Kidney capillary endothelial cell (primary cell): ENCODE data around the gene CNTNAP2.

Source experiments
- DNase-seq: peaks from one replicate; pipeline ENCODE4 v3.0.0-alpha.2; 2018; ENCODE audit warnings: low spot score

CNTNAP2 gene

GRCh38 chr7:147492606-147493005 is 1376.0 kb downstream of the CNTNAP2 start:
- DNase-seq = no peak

GRCh38 chr7:147496209-147496608 is 1379.6 kb downstream of the CNTNAP2 start:
- DNase-seq = no peak

GRCh38 chr7:147497246-147497645 is 1380.6 kb downstream of the CNTNAP2 start:
- no peak for DNase-seq

- DNase-seq = no peak
Observed at GRCh38 chr7:147498081-147498480, 1381.5 kb downstream of the CNTNAP2 start.

- no peak for DNase-seq
Observed at GRCh38 chr7:147509035-147509501, 1392.5 kb downstream of the CNTNAP2 start.

- DNase-seq = no peak
Observed at GRCh38 chr7:147509541-147510200, 1393.1 kb downstream of the CNTNAP2 start.

GRCh38 chr7:147510201-147510542 is 1393.6 kb downstream of the CNTNAP2 start:
- DNase-seq = no peak

GRCh38 chr7:147510923-147511322 is 1394.3 kb downstream of the CNTNAP2 start:
- peak; percentile 1 for DNase-seq

GRCh38 chr7:147513451-147513850 is 1396.8 kb downstream of the CNTNAP2 start:
- DNase-seq = no peak

GRCh38 chr7:147516391-147516790 is 1399.8 kb downstream of the CNTNAP2 start:
- DNase-seq = no peak

- DNase-seq = no peak
Observed at GRCh38 chr7:147519062-147519461, 1402.5 kb downstream of the CNTNAP2 start.

- no peak for DNase-seq
Observed at GRCh38 chr7:147523056-147523455, 1406.5 kb downstream of the CNTNAP2 start.

- no peak for DNase-seq
Observed at GRCh38 chr7:147524726-147525250, 1408.2 kb downstream of the CNTNAP2 start.

- DNase-seq = no peak
Observed at GRCh38 chr7:147525325-147525724, 1408.7 kb downstream of the CNTNAP2 start.

- no peak for DNase-seq
Observed at GRCh38 chr7:147535701-147536111, 1419.1 kb downstream of the CNTNAP2 start.

GRCh38 chr7:147539685-147540084 is 1423.1 kb downstream of the CNTNAP2 start:
- DNase-seq = no peak

- no peak for DNase-seq
Observed at GRCh38 chr7:147540743-147541142, 1424.1 kb downstream of the CNTNAP2 start.

GRCh38 chr7:147541261-147541660 is 1424.7 kb downstream of the CNTNAP2 start:
- DNase-seq = no peak

GRCh38 chr7:147547252-147547897 is 1430.8 kb downstream of the CNTNAP2 start:
- no peak for DNase-seq

GRCh38 chr7:147556317-147556716 is 1439.7 kb downstream of the CNTNAP2 start:
- DNase-seq = no peak

GRCh38 chr7:147563669-147564068 is 1447.1 kb downstream of the CNTNAP2 start:
- no peak for DNase-seq

GRCh38 chr7:147564786-147565476 is 1448.3 kb downstream of the CNTNAP2 start:
- DNase-seq = no peak

GRCh38 chr7:147567043-147567442 is 1450.4 kb downstream of the CNTNAP2 start:
- no peak for DNase-seq
